CD4-positive, alpha-beta T cell treated with Interleukin-4 for 1 hour (primary cell): ENCODE measurements around the gene FAIM2.

ENCODE experiments used
- DNase-seq, 2 donors: peaks; one replicate each; pipeline ENCODE4 v3.0.0-alpha.2; 2020 to 2022

The FAIM2 gene

DNA sequence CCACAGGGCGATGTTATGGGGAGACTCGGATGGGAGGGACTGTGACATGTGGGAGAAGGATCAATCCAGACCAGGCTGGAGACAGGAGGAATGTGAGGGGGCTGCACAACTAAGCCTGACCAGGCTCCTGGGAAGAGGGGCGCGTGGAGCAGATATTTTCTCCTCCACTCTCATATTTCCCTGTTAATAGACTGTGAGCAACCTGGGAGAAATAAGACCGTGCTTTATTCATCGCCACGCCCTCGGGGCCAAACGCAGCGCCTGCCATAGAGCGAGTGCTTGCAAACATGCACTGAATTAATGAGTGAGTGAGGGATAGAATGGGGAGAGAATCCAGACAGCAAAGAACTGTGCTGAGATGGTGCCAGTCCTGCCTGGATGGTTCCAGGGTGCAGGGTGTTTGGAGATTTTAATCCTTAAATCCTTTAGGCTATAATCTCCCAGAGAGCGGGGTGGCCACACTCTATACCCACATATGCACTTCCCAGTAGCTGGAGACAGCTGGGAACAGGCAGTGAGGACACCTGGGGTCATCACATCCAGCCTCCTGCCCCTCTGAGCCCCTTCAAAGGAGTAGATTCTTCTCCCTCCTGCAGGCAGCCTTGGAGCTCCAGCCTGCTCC lies 13.6 kb upstream of the FAIM2 start:
- DNase-seq: no peak

DNA sequence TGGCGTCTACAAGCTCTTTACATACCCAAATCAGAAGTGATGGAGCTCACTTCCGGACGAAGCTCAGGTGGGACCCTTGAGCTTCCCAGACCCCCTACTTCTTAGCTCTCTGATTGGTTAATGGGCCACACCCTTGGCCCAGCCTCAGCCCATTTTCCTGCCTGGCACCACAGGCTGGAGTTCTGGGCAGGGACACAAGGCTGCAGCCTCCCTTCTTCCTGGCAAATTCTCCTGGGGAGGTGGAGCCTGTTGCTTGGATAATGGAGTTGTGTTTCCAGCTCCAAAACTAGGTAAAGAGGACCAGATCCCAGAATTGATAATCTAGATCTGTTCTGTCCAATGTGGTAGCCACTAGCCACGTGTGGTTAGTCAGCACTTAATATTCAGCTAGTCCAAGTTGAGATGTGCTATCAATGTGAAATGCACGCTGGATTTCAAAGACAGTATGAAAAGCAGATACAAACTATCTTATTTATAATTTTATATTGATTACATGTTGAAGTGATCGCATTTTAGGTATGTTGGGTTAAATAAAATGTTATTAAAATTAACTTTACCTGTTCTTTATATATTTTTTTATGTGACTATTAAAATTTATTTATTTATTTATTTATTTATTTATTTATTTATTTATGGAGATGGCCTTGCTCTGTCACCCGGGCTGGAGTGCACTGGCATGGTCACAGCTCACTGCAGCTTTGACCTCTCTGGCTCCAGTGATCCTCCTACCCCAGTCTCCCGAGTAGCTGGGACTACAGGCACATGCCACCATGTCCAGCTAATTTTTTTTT lies 12.6 kb upstream of the FAIM2 start:
- DNase-seq: no peak

DNA sequence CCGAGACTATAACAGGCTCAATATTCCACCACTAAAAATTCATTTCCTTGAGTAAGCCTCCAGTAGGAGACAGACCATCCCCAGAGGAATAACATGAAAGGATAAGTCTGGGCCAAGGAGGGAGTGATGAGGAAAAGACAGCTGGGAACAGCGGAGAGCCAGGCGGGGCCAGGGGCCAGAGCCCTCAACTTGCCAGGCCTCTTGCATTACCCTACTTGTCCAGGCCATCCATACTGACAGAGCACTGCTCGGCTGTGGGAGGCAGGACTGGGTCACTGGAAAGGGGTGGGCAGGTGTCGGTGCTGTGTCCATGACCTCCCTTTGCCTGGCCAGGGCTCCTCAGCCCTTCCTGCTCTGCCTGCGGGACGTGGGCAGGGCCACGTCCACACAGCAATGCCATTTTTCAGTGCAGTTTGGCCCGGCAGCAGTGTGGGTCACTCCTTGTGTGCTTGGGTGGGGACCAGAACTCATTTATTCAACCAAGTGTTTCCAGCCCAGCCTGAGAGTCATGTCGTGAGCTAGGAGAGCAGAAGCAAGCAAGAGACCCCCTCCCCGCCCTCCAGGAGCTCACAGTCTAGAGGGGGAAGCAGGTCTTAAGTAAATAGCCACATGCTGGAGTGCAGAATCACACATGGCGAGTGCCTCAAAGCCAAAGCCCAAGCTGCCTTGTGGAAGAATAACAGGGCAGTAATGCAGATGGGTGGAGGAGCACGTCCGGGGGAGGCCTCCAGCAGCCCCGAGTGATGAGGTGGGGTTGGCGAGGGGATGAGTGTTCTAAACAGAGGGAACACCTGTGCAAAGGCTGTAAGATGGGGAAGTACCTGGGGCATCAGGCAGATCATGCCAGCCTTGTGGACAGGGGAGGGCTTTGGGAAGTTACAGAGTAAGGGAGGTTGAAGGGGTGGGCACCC lies 8.9 kb upstream of the FAIM2 start:
- no peak for DNase-seq

DNA sequence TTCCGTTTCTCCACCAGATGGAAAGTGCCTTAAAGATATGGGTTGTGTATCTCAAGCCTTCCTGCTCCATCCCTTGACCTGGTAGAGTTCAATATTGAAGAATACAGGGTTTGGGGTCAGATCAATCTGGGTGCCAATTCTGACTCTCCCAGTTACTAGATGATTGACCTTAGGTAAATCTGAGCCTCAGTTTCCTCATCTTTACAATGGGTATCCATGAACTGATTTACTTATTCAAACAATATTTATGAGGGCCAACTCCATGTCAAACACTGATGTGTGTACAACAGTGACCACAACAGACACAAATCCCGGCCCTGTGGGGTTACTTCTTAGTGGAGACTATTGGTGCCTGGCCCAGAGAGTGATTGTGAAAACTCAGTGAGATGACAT lies 7.5 kb upstream of the FAIM2 start:
- DNase-seq: no peak

DNA sequence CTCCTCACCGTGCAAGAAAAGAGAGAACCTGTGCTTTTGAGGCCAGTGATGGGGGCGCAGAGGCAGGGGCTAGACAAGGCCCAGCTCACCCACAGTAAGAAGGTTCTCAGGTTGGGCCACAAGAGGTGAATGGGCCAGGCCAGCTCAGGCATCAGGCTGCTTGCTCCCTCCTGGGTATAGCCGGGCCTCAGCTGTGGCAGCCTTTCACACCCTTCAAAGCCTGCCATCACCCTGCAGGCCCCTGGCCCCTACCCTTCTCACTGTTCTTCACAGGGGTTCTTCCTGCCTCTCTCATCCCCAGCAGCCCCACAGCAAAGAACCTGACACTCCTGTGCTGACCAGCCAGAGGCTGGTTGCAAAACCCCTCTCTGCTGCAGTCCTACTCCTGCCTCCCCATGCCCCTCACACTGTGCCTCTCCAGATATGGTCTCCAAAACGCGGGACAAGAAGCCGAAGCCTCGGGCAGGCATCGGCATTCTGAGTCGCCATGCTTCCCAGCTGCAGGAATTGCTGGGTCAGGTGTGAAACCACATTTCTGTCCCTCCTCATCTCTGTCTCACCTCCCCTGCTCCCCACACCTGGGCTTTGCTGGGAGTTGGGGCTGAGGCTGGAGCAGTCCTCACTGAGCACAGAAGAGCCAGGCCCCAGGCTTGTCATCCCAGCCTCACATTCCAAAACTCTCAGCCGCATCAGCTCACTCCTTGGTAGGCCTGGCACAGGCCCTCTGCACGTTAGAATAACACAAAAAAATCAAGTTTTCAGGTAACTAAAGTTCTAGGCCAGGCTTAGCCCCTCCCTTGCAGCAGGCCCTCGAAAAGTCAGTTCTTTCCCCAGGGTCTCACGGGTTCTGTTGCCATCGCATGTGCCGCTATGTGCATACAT lies 6.9 kb upstream of the FAIM2 start:
- no peak for DNase-seq

DNA sequence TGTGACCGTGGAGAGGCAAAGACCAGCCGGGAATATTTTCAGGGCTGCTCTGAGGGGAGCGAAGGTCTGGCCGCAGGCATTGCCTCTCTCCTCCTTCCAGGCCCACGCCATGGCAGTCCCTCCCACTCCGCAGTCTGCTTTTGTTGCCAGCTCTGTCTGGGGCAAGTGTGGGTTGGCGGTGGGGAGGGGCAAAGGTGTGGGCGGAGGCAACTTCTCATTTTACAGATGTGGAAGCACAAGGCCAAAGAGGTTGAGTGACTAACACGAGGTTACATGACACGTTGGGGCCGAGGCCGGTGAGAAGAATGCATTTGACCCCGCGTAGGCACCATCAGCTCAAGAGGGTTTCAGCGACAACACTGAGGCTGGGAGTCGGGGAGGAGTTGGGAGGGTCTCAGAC lies 6.1 kb upstream of the FAIM2 start:
- DNase-seq: no peak

DNA sequence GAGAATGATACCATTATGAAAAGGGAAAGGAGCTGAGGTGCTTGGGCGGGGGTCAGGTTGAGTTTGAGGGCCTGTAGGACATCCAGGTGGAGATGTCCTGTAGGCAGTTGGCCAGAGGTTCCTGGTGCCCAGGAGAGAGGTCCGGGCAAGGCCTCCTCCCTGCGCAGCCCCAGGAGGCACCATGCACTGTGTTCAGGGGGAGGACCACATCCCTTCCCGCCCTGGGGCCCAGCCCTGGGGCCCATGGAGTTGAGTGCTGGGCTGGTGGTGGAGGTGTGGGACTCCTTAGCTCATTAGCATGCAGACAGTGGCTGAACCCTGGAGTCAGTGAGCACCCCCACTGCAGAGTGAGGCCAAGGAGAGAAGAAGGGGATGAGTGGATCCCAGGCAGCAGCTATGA lies 5.7 kb upstream of the FAIM2 start:
- DNase-seq: no peak

DNA sequence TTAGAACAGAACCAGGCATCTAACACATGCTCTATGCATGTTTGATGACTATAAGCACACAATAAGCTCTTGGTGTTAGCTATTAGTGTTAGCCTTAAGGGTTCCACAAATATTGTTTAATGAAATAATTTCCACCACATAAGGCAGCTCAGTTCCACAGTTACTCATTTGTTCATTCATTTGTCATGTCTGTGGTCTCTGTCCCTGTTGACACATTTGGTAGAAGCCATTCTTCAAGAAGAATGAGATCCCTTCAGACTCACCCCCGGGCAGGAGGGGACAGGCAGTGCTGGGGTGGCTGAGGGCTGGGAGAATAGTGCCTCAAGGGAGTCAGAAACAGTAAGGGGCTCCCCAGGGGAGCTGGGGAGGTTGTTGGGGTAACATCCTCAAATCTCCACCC lies 3.7 kb upstream of the FAIM2 start:
- DNase-seq: no peak

DNA sequence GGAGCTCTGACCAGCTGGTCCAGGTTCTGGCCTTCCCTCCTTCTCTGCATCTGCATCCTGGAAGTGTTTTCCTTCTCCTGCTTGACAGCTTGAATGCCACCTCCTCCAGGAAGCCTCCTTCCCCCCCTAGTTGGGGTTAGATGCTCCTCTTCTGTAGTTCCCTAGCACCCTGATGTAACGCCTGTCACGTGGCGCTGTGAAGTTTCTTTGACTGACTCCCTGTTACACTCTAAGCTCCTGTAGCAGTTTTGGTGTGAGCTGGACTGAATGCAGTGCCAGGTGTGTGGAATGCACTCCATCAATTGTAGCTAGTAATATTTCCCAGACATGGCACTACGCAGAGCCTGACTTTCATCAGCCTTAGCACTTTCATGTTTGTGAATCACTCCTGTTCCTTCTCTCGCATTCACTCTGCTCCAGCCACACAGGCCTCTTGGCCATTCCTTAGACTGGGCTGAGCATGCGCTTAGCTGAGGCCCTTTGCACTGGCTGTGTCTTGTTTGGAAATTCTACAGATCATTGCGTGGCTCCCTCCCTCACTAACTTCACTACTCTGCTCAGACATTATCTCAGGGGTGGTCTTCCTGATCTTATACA lies 2.1 kb upstream of the FAIM2 start:
- DNase-seq: no peak

DNA sequence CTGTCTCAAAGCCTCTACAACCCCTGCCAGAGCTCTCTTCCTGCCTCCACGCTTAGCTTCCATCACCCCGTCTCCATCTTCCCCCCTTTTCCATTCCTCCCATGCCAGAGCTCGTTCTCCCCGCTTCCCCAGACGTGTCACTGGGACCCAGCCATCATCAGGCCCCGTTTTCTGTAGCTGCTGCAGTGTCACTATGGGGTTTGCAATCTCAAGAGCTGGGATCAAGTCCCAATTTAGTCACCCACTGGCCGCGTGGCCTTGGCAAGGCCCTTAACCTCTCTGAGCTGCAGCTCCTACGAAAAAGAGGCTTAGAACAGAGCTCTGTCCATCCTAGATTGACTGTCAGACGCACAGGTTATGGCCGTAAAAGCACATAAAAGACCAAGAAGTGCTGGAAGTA lies 901 bp upstream of the FAIM2 start:
- DNase-seq: no peak

DNA sequence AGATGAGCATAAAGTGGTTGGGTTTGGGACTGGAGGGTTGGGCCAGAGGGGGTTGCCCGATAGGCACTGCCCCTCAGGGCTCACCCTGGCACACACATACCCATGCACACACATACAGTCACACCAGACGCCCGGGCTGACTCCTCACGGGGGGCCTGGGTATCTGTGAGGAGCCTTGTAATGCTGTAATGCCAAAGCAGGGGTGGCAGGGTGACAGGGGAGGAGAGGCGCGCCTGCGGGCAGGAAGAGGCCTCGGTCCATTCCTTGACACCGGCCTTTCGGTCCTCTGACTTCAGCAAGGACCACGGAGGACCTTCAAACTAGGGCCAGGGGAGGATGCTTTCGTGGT lies 375 bp downstream of the FAIM2 start:
- DNase-seq: no peak

DNA sequence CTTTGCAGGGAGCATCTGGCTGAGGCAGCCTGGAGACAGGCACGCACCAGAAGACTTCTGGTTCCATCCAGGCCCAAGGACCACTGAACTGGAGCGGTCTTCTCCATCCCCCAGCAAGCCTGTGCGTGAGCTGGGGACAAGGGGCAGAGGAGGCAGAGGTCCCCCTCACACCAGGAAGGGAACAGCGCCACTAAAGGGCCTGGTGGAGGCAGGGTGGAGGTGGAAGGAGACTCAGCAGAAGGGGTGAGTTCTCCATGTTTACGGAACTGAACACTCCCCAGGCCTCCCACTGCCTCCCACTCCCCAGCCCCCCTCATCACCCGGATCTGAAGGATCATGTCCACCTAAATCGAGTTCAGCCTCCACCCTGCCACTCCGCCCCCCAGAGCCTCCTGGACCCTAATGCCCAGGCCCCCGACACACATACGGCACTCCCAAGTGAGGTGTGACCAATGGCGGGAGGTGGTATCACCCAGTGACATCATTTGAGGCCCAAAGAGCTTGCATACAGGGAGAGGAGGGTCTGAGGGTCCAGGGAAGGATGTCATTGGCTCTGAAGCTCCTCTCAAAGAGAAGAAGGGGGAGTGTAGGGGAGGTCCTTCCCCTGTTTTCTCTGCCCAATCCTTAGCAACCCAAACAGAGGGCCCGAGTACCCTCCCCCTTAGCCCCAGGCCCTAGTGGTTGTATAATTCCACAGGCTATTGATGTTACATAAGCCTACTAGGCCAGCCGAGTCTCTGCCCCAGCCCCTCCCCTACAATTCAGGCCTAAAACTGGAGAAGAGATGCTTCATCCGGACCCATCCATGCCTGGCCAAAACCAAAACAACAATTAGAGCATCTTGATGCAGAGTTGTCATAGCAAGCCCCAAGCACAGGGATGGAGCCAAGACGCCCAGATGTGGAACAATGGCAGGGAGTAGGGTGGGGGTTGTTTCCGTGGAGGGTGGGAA lies 1.0 kb downstream of the FAIM2 start:
- DNase-seq: no peak

DNA sequence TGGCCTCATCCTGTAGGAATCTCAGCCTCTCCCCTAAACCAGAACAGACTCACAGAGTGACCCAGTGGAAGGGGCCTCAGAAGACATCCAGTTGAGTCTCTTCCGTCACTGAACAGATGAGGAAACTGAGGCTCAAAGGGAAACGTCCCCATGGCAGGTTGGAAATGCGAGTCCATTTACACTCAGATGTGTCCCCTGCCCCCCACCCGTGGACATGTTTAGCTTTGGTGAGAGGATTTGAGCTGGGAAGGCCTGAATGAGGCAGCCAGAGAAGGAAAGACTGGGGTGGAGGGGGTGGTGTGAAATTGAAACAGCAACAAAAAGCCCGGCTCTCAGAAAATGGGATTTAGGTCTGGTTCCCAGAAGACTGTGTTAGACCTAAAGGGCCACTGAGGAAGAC lies 1.7 kb downstream of the FAIM2 start:
- DNase-seq: no peak

DNA sequence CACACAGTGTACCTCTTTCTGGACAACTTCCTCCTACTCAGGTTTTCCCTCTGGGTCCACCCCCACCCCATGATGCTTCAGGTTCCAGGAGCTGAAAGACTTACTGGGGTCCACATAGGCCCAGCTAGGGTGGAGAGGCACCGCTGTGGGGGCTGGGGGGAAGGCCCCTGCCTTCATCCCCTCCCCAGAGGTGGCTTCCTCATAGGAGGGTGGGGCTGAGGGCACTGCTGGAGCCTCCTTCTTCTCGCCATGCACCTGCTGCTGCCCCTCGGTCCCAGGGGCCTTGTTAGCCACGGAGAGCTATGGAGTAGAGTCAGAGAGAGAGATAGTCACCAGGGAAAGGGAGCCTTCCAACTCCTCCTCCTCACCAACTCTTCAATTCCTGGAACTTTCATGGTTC lies 2.7 kb downstream of the FAIM2 start:
- DNase-seq: no peak

DNA sequence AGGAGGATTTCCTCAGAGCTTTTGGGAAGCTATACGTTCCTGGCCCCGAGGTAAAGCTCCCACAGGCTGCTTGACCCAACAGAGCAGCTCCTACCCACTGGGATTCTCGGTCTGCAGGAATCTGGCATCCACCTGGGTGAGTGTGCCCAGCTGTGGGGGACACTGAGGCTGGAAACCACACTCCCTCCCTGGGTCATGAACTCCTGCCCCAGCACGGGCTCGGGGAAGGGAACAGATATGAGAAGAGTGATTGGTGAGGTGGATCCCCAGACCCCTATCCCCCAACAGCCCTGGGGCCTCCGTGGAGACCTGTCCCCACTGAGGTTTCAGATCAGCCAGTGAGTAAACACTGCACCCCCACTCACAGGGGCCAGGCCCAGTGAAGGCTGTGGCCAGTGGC lies 3.3 kb downstream of the FAIM2 start:
- no peak for DNase-seq

DNA sequence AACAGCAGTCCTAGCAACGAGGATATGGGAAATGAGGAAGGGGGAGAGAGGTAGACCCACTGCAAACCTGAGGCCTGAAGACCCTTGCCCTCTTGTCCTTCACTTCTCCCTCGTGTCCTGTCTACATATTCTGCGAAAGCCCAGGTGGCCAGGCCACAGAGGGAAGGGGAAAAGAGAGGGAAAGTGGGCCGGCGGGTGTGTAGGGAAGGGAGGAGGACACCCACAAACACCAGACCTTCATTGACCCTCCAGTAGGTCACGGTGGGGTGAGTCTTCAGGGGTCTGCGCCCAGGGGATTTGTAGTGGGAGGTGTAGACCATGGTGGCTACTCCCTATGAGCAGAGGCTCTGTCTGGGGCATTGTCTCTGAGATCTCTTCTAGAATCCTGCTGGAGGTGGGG lies 3.8 kb downstream of the FAIM2 start:
- no peak for DNase-seq

DNA sequence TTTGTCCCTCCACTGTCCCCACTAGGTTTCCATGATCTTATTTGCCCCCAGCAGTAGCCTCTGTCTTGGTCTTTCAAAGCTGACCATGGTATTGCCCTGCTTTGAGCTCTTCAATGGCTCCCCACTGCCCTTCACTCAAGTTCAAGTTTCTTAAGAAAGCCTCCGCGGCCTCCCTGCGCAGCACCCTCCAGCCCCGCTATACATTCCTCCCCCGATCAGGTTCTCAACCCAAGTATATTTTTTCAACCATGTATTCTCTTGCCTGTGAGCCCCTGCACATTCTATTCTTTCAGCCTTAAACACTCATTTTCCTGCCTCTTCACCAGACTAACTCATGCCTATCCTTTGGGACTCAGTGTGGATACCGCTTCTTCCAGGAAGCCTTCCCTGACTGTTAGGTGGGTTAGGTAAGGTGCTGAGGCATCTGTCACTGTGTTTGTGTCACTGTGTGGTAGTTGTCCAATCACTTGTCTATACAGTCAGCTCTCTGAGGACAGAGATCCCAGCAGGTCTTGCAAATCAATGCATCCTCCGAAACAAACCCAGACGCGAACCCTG lies 4.3 kb downstream of the FAIM2 start:
- no peak for DNase-seq

DNA sequence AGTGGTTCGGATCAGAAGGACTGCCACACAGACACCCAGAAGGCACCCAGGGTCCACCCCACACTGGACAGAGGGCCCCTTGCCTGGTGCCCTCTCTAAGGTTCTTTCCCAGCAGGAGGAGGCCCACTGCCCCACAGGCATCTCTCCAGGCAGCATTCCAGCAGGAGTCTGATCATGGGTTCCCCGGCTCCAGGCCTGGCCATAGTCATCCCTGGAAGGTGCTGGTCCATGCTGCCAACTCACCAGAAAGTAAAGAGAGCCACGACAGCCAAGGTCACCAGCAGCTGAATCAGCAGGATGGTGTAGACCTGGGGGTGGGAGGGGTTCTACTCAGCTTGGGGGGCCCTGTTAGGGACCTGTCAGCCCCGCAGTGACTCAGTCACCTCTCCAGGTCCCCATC lies 6.4 kb downstream of the FAIM2 start:
- DNase-seq: no peak

DNA sequence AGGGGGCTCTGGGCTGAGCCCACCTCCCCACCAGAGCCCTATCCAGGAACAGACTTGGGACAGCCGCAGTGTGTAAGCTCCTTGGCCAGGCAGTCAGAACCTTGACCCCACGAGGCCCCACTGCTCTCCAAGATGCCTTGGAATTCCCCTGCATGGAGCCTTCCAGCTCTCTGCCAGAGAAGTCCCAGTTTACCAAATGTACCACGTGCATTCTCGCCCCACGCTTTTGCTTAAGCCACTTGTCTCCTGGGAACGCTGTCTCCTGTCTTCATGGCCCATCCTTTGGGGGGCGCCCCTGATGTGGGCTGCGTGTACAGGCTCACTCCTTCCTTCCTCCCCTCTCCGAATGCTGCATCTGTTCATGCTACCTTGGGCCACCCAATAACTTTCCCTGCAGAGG lies 7.9 kb downstream of the FAIM2 start:
- DNase-seq: no peak

DNA sequence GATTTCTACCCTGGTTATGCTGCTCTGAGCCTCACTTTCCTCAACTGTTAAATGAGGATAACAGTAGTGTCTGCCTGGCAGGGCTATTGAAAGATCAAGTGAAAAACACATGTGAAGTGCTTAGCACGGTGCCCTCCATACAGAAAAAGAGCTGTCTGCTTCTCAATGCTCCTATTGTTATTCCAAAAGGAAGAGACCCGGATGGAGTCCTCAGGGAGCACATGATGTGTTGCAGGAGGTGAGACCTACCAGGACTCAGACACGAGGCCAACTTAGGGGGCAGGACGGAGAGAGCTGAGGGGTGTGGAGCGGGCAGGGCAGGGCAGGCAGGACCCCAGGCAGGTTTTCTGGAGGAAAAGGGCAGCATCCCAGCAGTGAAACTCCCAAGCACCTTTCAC lies 8.9 kb downstream of the FAIM2 start:
- DNase-seq: no peak
